Measurements from ENCODE around the gene ATP2C2.
"Not testable (repeated sequence)": the region's sequence is repeated elsewhere in the genome, so short reads cannot be mapped to it uniquely, and the experiment has no call there.

The ATP2C2 gene

GRCh38 chr16:84398701-84399100 lies 30.4 kb downstream of the ATP2C2 start:
- DNase-seq, result no peak

- not testable (repeated sequence) for DNase-seq
These were observed 31.6 kb downstream of the ATP2C2 start for GRCh38 chr16:84399912-84400311.

- DNase-seq, result not testable (repeated sequence)
These were observed 35.1 kb downstream of the ATP2C2 start for GRCh38 chr16:84403435-84403834.

- no peak for DNase-seq
These were observed 36.0 kb downstream of the ATP2C2 start for GRCh38 chr16:84404324-84404723.

- DNase-seq, result no peak
These were observed 36.8 kb downstream of the ATP2C2 start for GRCh38 chr16:84404936-84405639.

GRCh38 chr16:84406006-84406963 lies 37.9 kb downstream of the ATP2C2 start:
- DNase-seq, result no peak

- DNase-seq, result no peak
These were observed 39.4 kb downstream of the ATP2C2 start for GRCh38 chr16:84407588-84408313.

- DNase-seq, result no peak
These were observed 40.0 kb downstream of the ATP2C2 start for GRCh38 chr16:84408314-84408690.

GRCh38 chr16:84408856-84409255 lies 40.5 kb downstream of the ATP2C2 start:
- no peak for DNase-seq

GRCh38 chr16:84410361-84411138 lies 42.2 kb downstream of the ATP2C2 start:
- no peak for DNase-seq

- DNase-seq, result no peak
These were observed 43.4 kb downstream of the ATP2C2 start for GRCh38 chr16:84411768-84412167.

- DNase-seq, result no peak
These were observed 43.9 kb downstream of the ATP2C2 start for GRCh38 chr16:84412262-84412661.

- DNase-seq, result no peak
These were observed 45.1 kb downstream of the ATP2C2 start for GRCh38 chr16:84413244-84414004.

GRCh38 chr16:84414789-84415326 lies 46.5 kb downstream of the ATP2C2 start:
- DNase-seq, result no peak

- no peak for DNase-seq
These were observed 48.3 kb downstream of the ATP2C2 start for GRCh38 chr16:84416407-84417321.

- DNase-seq, result no peak
These were observed 49.9 kb downstream of the ATP2C2 start for GRCh38 chr16:84418056-84418849.

- DNase-seq, result no peak
These were observed 51.4 kb downstream of the ATP2C2 start for GRCh38 chr16:84419730-84420129.

- DNase-seq, result not testable (repeated sequence)
These were observed 52.2 kb downstream of the ATP2C2 start for GRCh38 chr16:84420556-84420955.

Measured in NCI-H1092 (cell line).